IMR-90 (cell line): Measurements from ENCODE around the gene DPCD. TPM values are rescaled to one million over a fixed set of nuclear protein-coding genes. Genes with fewer than 3 reads are reported as not detected.

ENCODE experiments used
- ATAC-seq: fragments of 200-7000 bp; cut with Tn5 transposase; 2 replicates; pipeline ENCODE4 v1.9.1; 2020; ENCODE audit warnings: low read depth, mild to moderate bottlenecking, moderate library complexity
- BruUV-seq: library from RNA; stranded (reverse); fragments of 400-500 nt; replicated peaks from 2 replicates; lab custom pipeline; 2021; lab: Mats Ljungman, UMichigan
- CTCF ChIA-PET: fragments of 300-600 bp; formaldehyde crosslinking; extraction: SDS; loops from one replicate; lab custom pipeline; 2021; ENCODE audit warnings: antibody characterized with exemption; lab: Yijun Ruan, JAX
- POLR2A ChIA-PET: fragments of 300-600 bp; sonication (Branson Sonifier 250); formaldehyde crosslinking; loops from one replicate; lab custom pipeline; 2022; ENCODE audit warnings: antibody characterized with exemption; ENCODE audit not compliant: unreplicated experiment; lab: Charles Lee
- DNase-seq: peaks from one replicate; pipeline ENCODE4 v3.0.0; 2013
- H2AFZ ChIP-seq: replicated peaks from 2 replicates; pipeline ENCODE3; 2013; ENCODE audit warnings: low read length, mild to moderate bottlenecking; ENCODE audit not compliant: poor library complexity
- H2AK5ac ChIP-seq: 2 replicates; pipeline ENCODE4 v1.6.1; 2013; ENCODE audit warnings: low read depth, low read length, inconsistent platforms
- H2AK9ac ChIP-seq: replicated peaks from 2 replicates; pipeline ENCODE3; 2013; ENCODE audit warnings: mild to moderate bottlenecking, low read depth, low read length, moderate library complexity; ENCODE audit not compliant: poor library complexity
- H2BK120ac ChIP-seq: 2 replicates; pipeline ENCODE4 v1.6.1; 2013; ENCODE audit warnings: low read depth, low read length, inconsistent platforms
- H2BK15ac ChIP-seq: 3 replicates; pipeline ENCODE4 v1.6.1; 2013; ENCODE audit warnings: low read depth, low read length, inconsistent platforms
- H2BK20ac ChIP-seq: 2 replicates; pipeline ENCODE4 v1.6.1; 2013; ENCODE audit warnings: low read depth, mild to moderate bottlenecking, inconsistent platforms, low read length, moderate library complexity
- H2BK5ac ChIP-seq: 2 replicates; pipeline ENCODE4 v1.6.1; 2013; ENCODE audit warnings: mild to moderate bottlenecking, low read depth, low read length, inconsistent platforms; ENCODE audit not compliant: poor library complexity, severe bottlenecking
- H3K14ac ChIP-seq: replicated peaks from 2 replicates; pipeline ENCODE4 v1.6.1; 2013; ENCODE audit warnings: low read depth, low read length, inconsistent platforms
- H3K18ac ChIP-seq: 2 replicates; pipeline ENCODE4 v1.6.1; 2013; ENCODE audit warnings: low read depth, low read length, control low read depth
- H3K23ac ChIP-seq: 2 replicates; pipeline ENCODE4 v1.6.1; 2013; ENCODE audit warnings: low read depth, low read length, inconsistent platforms
- H3K27ac ChIP-seq: 2 replicates; pipeline ENCODE4 v1.5.1; 2013; ENCODE audit warnings: mild to moderate bottlenecking, control low read depth, low read length; ENCODE audit not compliant: insufficient read depth
- H3K27me3 ChIP-seq: 2 replicates; pipeline ENCODE4 v1.6.1; 2013; ENCODE audit warnings: low read length; ENCODE audit not compliant: control insufficient read depth, insufficient read depth
- H3K36me3 ChIP-seq: 2 replicates; pipeline ENCODE4 v1.6.1; 2013; ENCODE audit warnings: low read length, mixed read lengths; ENCODE audit not compliant: control insufficient read depth, insufficient read depth
- H3K4ac ChIP-seq: 2 replicates; pipeline ENCODE4 v1.6.1; 2013; ENCODE audit warnings: low read depth, low read length, inconsistent platforms
- H3K4me1 ChIP-seq: 2 replicates; pipeline ENCODE4 v1.6.1; 2013; ENCODE audit warnings: low read length, mixed read lengths; ENCODE audit not compliant: control insufficient read depth, insufficient read depth
- H3K4me2 ChIP-seq: 2 replicates; pipeline ENCODE4 v1.6.1; 2013; ENCODE audit warnings: low read depth, mild to moderate bottlenecking, control low read depth, low read length, moderate library complexity
- H3K4me3 ChIP-seq: 2 replicates; pipeline ENCODE4 v1.5.1; 2013; ENCODE audit warnings: low read depth, mild to moderate bottlenecking, control low read depth, low read length, moderate library complexity; ENCODE audit not compliant: insufficient read depth
- H3K56ac ChIP-seq: 2 replicates; pipeline ENCODE4 v1.6.1; 2013; ENCODE audit warnings: low read length, inconsistent platforms; ENCODE audit not compliant: insufficient read depth; ENCODE audit errors: extremely low read depth
- H3K79me1 ChIP-seq, 2 experiments: 2 replicates each; pipeline ENCODE4 v1.6.1; 2013; ENCODE audit warnings: low read length in 2 of 2, inconsistent platforms in 1 of 2, low read depth in 1 of 2
- H3K9ac ChIP-seq: 2 replicates; pipeline ENCODE4 v1.6.1; 2013; ENCODE audit warnings: low read depth, low read length, control low read depth
- H3K9me1 ChIP-seq: 2 replicates; pipeline ENCODE4 v1.6.1; 2013; ENCODE audit warnings: low read length, inconsistent platforms; ENCODE audit not compliant: insufficient read depth
- H3K9me3 ChIP-seq: 2 replicates; pipeline ENCODE4 v1.6.1; 2013; ENCODE audit warnings: low read length; ENCODE audit not compliant: control insufficient read depth, insufficient read depth
- H4K20me1 ChIP-seq: 2 replicates; pipeline ENCODE4 v1.6.1; 2013; ENCODE audit warnings: low read length, inconsistent platforms; ENCODE audit not compliant: insufficient read depth
- H4K5ac ChIP-seq: 2 replicates; pipeline ENCODE4 v1.6.1; 2013; ENCODE audit warnings: mild to moderate bottlenecking, low read depth, low read length, control low read depth
- H4K8ac ChIP-seq, 2 experiments: 2 replicates each; pipeline ENCODE4 v1.6.1; 2013; ENCODE audit warnings: low read depth in 2 of 2, low read length in 2 of 2, control low read depth in 1 of 2, inconsistent platforms in 1 of 2
- H4K91ac ChIP-seq: 2 replicates; pipeline ENCODE4 v1.6.1; 2013; ENCODE audit warnings: low read depth, low read length, inconsistent platforms; ENCODE audit not compliant: insufficient read depth
- CTCF ChIP-seq: conservative IDR thresholded peaks from 2 replicates; pipeline ENCODE4 v1.5.1; 2012; ENCODE audit warnings: mild to moderate bottlenecking, low read depth, low read length, improper control_type of control experiment
- POLR2A ChIP-seq: IDR thresholded peaks from 2 replicates; pipeline ENCODE4 v1.6.1; 2012; ENCODE audit warnings: mild to moderate bottlenecking, low read depth, low read length
- RAD21 ChIP-seq: IDR thresholded peaks from 2 replicates; pipeline ENCODE4 v1.6.1; 2012; ENCODE audit warnings: low read length, improper control_type of control experiment
- WGBS, 2 experiments: methylation state at CpG; one replicate each; pipeline versions ENCODE4 v1.1.5 to v1.1.7; 2013; ENCODE audit warnings: missing lambda C conversion rate in 2 of 2; ENCODE audit not compliant: insufficient read length in 1 of 2; ENCODE audit errors: extremely low coverage in 2 of 2; 5-methylcytosine and 5-hydroxymethylcytosine counted together
- dilution Hi-C: fragments of 300-500 bp; cut with HindIII; formaldehyde crosslinking; loops from one replicate; pipeline ENCODE4 v1.14.3; 2018; ENCODE audit warnings: low sequenced_read_pairs; ENCODE audit not compliant: unreplicated experiment
- in situ Hi-C: fragments of 300-500 bp; cut with MboI; formaldehyde crosslinking; loops from 3 replicates; pipeline ENCODE4 v1.14.3; 2019; ENCODE audit warnings: low sequenced_read_pairs, inconsistent platforms, mixed read lengths
- intact Hi-C: fragments of 100-400 bp; cut with micrococcal nuclease; formaldehyde crosslinking; loops from 2 replicates; pipeline ENCODE4 v1.10.0; 2022
- polyA plus RNA-seq, 3 experiments: library from polyadenylated mRNA; depleted of rRNA; stranded (reverse); fragments of >200 nt; gene quantifications; 2 replicates each; pipeline ENCODE4 v1.2.3, GENCODE V29; 2012; ENCODE audit warnings: low replicate concordance in 1 of 3
- total RNA-seq: library from RNA; depleted of rRNA; stranded (reverse); fragments of >200 nt; gene quantifications from 2 replicates; pipeline ENCODE4 v1.2.3, GENCODE V29; 2012

DPCD gene
- total and polyA plus RNA-seq, 2 of the 4 experiments (the other 2 are of a cell fraction), result 59.1 to 73.7 TPM

GRCh38 chr10:101630633-101630920 lies 42.5 kb downstream of the DPCD start:
- Histone ChIP-seq H2BK20ac (no peak overlapping the region), H3K4me1 (no peaks in the 10 kb centered on the region), H2AK5ac (no peak overlapping the region), H3K27me3 (no peaks in the 10 kb centered on the region), H3K27ac (no peak overlapping the region), H3K9ac (no peak overlapping the region), H4K91ac (no peak overlapping the region), H3K9me1 (peaks cover 7% of the 10 kb centered on the region; the same call in 1 of the 2 replicates), H3K79me1 (no peaks in the 10 kb centered on the region; a peak in 1 of 4 replicates), H3K18ac (no peak overlapping the region), H3K23ac (no peak overlapping the region), H3K56ac (no peak overlapping the region), H3K4ac (no peak overlapping the region), H3K36me3 (no peaks in the 10 kb centered on the region; the same call in 1 of the 2 replicates), H2BK15ac (no peak overlapping the region), H4K5ac (no peak overlapping the region), H3K4me3 (no peak overlapping the region), H3K9me3 (no peaks in the 10 kb centered on the region), H2AK9ac (no peak overlapping the region), H2BK120ac (no peak overlapping the region), H3K14ac (no peak overlapping the region), H2BK5ac (no peak overlapping the region), H4K8ac (no peak overlapping the region), H4K20me1 (peaks cover 7% of the 10 kb centered on the region; the same call in 1 of the 2 replicates), H2AFZ (no peak overlapping the region), H3K4me2 (no peak overlapping the region)
- BruUV-seq, result no TSS peak
- in situ Hi-C loops (no loop called here), dilution Hi-C loops (no loop called here), intact Hi-C loops (no loop called here)
- POLR2A ChIA-PET, result no interaction called here
- ATAC-seq (no peak), DNase-seq (no peak)
- WGBS, 2 experiments, result no CpG with 5 or more reads among the region's 1 CpG
- TF ChIP-seq CTCF (no peak), POLR2A (no peak), RAD21 (no peak)
- CTCF ChIA-PET, result interaction anchor here (0.6 kb wide), 1 partner anchor 60 kb away, joined by 3 read pairs; no protein-coding TSS in a partner anchor
